Fibroblast of lung (primary cell): ENCODE data around the gene DYSF.

Experiments used
- EZH2 ChIP-seq: IDR thresholded peaks from 2 replicates; pipeline ENCODE4 v1.5.1; 2012; ENCODE audit warnings: low read length, control low read depth, mild to moderate bottlenecking; ENCODE audit errors: missing control alignments
- TF ChIP-seq, protein P1 (sequence below), 2 donors: IDR thresholded peaks in 1 of 2; conservative IDR thresholded peaks in 1 of 2; 1 replicate in 1 of 2; 2 replicates in 1 of 2; pipeline ENCODE4 v1.5.1; 2011 to 2012; ENCODE audit warnings: low read length in 2 of 2, control low read depth in 1 of 2, inconsistent platforms in 1 of 2, low read depth in 1 of 2, mild to moderate bottlenecking in 1 of 2

GRCh38 chr2:71680925-71681324, 227.6 kb downstream of the DYSF start:
- TF ChIP-seq EZH2 = no peak
- TF ChIP-seq, protein P1, sequence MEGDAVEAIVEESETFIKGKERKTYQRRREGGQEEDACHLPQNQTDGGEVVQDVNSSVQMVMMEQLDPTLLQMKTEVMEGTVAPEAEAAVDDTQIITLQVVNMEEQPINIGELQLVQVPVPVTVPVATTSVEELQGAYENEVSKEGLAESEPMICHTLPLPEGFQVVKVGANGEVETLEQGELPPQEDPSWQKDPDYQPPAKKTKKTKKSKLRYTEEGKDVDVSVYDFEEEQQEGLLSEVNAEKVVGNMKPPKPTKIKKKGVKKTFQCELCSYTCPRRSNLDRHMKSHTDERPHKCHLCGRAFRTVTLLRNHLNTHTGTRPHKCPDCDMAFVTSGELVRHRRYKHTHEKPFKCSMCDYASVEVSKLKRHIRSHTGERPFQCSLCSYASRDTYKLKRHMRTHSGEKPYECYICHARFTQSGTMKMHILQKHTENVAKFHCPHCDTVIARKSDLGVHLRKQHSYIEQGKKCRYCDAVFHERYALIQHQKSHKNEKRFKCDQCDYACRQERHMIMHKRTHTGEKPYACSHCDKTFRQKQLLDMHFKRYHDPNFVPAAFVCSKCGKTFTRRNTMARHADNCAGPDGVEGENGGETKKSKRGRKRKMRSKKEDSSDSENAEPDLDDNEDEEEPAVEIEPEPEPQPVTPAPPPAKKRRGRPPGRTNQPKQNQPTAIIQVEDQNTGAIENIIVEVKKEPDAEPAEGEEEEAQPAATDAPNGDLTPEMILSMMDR (conservative IDR thresholded peaks at IDR 0.05 in 1 of 2, IDR thresholded peaks at IDR 0.05 in 1 of 2; ENCODE audit: low read depth in 1 of 2, low read length in 2 of 2) = no peak
